ENCODE data around the gene USF3. TPM values are rescaled to one million over a fixed set of nuclear protein-coding genes. Genes with fewer than 3 reads are reported as not detected.

The USF3 gene
- total and polyA plus RNA-seq, 2 of the 8 experiments (the other 6 are each of a cell fraction or from before 2014, with no cell fraction given): 9.6 to 18.5 TPM

DNA sequence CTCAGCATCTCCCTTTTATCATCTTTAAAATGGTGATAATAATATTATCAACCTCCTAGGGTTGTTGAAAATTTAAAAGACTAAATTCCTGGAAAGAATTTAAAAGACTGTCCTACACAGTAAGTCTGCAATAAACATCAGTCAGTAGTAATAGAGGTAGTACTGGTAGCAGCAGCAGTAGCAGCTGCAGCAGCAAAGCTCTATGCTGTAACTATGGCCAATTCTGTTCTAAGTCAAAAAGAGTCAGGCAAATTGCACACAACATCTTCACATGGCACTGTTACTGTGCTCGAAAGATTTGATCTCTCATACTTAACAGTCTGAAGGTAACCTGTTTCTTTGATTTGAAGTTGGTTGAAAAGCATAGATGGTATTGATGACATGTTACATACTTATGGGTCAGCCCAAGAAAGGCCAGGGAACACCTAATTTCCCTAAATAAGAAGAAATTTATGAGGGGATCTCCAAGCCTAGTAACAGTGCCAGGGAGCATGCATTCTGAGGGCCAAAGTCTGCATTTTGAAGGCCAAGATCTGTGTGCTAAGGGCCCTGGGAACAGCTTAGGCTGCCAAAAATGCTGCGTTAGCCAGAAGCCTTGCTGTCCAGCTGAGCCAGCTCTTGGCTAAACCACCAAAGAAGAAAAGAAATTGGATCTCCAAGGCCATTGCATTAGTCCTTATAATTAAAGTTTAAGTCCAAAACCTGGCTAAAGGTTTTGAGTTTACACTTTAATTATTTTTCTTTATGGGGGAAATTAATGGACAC, 95.8 kb downstream of the USF3 start (continued):
- TF ChIP-seq RNF2 (IDR thresholded peaks at IDR 0.05; ENCODE audit: borderline replicate concordance, low read depth, low read length, missing control alignments, poor library complexity, severe bottlenecking): no peak
- no peak for TF ChIP-seq SRF (IDR thresholded peaks at IDR 0.05; ENCODE audit: low read depth, low read length)

Small RNAs within 50 kb of the gene (small RNA-seq; reads per million reads assigned to genes)
- gene RN7SL767P (ENCODE audit: insufficient read depth): not detected

Other genes starting within 250 kb of the USF3 start
- gene SPICE1, start 181.5 kb downstream of the USF3 start, total RNA-seq (2021; fragmentation: NEBNext Ultra II Directional; extraction: Animal tissue kit (Norgen Biotek cat#: 25700)): 14.7 and 19.1 TPM in 2 replicates
- 1.9 and 2.7 TPM in 2 replicates for gene SPICE1, start 181.5 kb downstream of the USF3 start, polyA plus RNA-seq (2011; rRNA removed)
- gene SIDT1, start 164.1 kb downstream of the USF3 start, total RNA-seq (2021; fragmentation: NEBNext Ultra II Directional; extraction: Animal tissue kit (Norgen Biotek cat#: 25700)): not detected in 2 replicates
- gene SIDT1, start 164.1 kb downstream of the USF3 start, polyA plus RNA-seq (2011; rRNA removed): 0.03 and 0.06 TPM in 2 replicates
- 224 and 231 TPM in 2 replicates for gene NAA50, start 49.6 kb upstream of the USF3 start, total RNA-seq (2021; fragmentation: NEBNext Ultra II Directional; extraction: Animal tissue kit (Norgen Biotek cat#: 25700))
- gene NAA50, start 49.6 kb upstream of the USF3 start, polyA plus RNA-seq (2011; rRNA removed): 46.6 and 68.4 TPM in 2 replicates
- gene ATP6V1A, start 50.4 kb upstream of the USF3 start, total RNA-seq (2021; fragmentation: NEBNext Ultra II Directional; extraction: Animal tissue kit (Norgen Biotek cat#: 25700)): 90.4 and 90.9 TPM in 2 replicates
- 9.7 and 15.4 TPM in 2 replicates for gene ATP6V1A, start 50.4 kb upstream of the USF3 start, polyA plus RNA-seq (2011; rRNA removed)
- gene GRAMD1C, start 142.1 kb upstream of the USF3 start, total RNA-seq (2021; fragmentation: NEBNext Ultra II Directional; extraction: Animal tissue kit (Norgen Biotek cat#: 25700)): 1.3 and 2.1 TPM in 2 replicates
- 0.20 and 0.62 TPM in 2 replicates for gene GRAMD1C, start 142.1 kb upstream of the USF3 start, polyA plus RNA-seq (2011; rRNA removed)

Data from H1 (cell line).